Measurements from ENCODE around the gene BHLHE40.

DNA sequence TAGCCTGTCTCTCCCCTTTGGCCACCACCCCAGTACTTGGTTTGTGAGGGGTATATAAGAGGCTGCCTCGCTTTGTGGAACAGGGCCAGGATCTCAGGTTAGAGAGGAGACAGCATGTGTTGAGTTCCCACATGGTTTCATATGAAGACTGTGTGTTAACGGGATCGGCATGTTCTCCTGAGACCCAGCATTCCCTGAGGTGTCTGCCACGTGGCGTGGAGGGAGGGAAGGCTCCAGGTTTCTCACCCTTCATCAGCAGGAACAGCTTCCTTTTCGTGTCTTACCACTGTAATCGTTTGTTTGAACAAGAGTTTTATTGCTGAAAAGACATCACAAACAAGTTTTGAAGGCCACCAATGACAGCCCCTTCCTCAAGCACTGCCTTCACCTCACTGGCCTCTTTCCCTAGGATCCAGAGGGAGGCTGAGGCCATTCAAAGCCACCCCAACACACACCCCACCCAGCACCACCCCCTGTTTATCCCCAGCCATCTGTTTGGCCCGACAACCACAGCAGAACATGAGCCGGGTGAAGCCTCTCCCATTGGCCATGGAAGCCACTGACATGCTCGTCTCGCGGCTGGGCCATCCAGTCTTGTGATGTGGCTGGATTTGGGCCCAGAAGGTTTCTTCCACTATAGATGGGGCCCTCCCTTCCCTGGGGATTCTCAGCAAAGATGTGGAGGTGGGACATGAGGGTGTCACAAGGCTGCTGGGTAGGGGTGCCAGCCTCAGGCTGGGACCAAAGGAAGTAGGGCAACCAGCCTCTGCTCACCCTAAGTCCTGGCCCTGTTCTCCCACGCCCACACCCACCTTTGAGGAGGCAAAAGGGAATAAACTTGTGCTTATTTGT lies 10.0 kb downstream of the BHLHE40 start:
- TF ChIP-seq, protein P1, sequence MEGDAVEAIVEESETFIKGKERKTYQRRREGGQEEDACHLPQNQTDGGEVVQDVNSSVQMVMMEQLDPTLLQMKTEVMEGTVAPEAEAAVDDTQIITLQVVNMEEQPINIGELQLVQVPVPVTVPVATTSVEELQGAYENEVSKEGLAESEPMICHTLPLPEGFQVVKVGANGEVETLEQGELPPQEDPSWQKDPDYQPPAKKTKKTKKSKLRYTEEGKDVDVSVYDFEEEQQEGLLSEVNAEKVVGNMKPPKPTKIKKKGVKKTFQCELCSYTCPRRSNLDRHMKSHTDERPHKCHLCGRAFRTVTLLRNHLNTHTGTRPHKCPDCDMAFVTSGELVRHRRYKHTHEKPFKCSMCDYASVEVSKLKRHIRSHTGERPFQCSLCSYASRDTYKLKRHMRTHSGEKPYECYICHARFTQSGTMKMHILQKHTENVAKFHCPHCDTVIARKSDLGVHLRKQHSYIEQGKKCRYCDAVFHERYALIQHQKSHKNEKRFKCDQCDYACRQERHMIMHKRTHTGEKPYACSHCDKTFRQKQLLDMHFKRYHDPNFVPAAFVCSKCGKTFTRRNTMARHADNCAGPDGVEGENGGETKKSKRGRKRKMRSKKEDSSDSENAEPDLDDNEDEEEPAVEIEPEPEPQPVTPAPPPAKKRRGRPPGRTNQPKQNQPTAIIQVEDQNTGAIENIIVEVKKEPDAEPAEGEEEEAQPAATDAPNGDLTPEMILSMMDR (IDR thresholded peaks at IDR 0.05): no peak
- TF ChIP-seq POLR2A (IDR thresholded peaks at IDR 0.05; ENCODE audit: low read depth) (no peak), POLR2AphosphoS5 (IDR thresholded peaks at IDR 0.05) (peak in 1 of 2 donors; percentile 29)

Data from esophagus muscularis mucosa (tissue), 3 donors.